Cerebellar cortex (tissue), 1 donor: ENCODE data around the gene RNF115.

Experiments used
- DNase-seq: peaks from one replicate; pipeline ENCODE4 v3.0.0-alpha.2; 2015; ENCODE audit warnings: low spot score

Gene RNF115

GRCh38 chr1:145701306-145701862 lies 122.5 kb downstream of the RNF115 start:
- DNase-seq: no peak

DNA sequence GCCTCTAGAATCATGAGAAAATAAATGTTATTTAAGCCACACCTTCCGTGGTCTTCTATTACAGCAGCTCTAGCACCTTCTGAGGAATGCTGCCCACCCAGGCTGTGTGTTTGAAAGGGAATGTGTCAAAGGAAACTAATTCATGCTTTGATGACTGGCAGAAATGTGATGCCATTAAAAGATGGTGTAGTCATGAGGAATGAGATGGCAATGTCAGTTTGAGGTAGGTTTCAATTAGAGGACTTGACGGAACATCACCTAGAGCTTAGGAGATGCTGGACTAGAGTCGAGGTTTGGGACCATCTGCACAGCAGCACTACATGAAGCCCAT lies 127.3 kb downstream of the RNF115 start:
- DNase-seq: no peak

DNA sequence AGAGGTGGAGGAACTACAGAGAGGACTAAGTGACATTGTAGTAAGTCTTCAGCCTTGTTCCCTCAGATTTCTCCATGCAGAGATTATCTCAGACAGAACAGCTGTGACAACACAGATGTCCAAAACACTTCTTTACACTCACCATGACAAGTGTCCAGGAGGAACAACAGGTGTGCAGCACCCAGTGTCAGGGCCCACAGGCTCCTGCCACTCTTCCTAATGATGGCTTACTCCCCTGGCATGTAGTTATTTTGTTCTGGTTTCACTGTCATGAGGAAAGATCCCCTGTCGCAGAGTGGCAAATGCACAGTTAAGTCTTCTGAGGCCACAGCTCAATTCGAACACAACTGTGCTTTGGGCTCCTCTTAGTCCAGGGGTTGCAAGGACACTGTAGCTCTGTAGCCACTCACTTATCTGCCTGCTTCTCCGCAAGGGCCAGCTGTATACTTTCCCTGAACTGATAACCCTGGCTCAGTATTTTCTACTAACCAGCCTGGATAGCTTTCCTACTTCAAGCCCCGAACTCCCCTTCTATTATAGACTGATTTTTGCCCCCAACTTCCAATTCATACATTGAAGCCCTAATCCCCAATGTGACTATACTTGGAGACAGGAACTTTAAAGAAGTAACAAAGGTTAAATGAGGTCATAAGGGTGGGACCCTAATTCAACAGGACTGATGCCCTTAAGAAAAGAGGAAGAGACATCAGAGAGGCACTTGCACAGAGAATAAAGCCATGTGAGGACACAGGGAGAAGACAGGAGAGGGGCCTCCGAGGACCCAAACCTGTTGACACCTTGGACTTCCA lies 127.9 kb downstream of the RNF115 start:
- no peak for DNase-seq

DNA sequence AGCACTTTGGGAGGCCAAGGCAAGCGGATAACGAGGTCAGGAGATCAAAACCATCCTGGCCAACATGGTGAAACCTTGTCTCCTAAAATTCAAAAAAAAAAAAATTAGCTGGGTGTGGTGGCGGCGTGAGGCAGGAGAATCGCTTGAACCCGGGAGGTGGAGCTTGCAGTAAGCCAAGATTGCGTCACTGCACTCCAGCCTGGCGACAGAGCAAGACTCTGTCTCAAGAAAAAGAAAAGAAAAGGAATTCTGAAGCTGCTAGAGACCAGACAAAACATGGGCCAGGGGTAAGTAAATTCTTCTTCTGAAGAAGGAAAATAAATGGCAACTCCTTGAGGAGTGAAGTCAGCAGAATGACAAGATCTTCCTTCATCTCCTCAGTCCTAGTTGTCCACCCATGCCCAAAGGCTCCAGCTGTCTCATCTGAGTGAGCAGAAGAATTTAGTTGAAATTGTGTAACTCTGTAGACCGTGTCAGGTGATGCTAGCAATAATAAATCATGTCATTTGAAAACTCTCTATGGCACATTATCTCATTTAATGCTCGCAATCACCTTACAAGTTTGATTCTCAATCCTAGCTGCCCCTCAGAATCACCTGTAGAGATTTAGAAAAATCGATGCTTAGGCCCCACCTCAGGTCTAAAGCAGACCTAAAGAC lies 131.0 kb downstream of the RNF115 start:
- no peak for DNase-seq

DNA sequence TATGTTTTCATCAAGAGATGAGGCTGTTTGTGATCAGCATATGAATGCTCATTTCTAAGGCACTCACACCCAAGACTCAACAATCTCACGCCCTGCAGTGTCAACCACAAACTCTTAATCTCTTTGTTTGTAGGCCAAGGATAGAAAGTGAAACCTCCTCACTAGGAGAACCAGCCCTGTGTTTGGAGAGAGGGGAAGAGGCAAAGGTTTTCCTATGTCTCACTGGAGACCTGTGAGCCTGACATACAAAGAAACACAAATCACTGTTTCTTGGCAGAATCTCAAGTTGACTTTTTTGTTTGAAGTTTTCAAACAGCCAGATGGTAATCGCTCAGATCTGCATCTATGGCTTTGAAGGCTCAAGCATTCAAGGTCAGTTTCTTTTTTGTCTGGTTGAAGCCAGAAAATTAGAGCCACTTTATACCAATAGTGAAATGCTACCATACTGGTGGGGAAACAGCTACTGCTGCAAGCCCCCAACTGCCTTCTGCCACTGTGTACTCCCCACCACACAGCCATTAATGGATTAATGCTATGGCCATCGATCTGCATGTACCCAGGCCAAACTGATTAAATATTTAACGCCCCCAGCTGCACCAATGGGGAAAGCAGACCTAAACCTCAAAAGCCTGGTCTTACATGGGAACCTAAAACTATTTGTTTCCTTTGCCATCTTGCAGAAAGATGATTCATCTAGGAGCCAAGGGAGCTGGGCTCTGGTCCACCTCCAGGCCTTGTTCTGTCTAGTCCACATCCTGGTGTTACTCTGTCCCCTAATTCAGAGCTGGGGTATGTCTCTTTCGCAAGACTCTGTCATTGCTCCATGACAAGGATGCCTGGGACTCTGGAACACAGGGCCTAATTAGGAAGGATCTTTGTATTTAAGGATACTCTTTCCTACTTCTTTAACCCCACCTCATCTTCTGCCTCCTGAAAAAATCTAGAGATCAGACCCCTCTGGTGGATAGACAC lies 133.0 kb downstream of the RNF115 start:
- DNase-seq: no peak

DNA sequence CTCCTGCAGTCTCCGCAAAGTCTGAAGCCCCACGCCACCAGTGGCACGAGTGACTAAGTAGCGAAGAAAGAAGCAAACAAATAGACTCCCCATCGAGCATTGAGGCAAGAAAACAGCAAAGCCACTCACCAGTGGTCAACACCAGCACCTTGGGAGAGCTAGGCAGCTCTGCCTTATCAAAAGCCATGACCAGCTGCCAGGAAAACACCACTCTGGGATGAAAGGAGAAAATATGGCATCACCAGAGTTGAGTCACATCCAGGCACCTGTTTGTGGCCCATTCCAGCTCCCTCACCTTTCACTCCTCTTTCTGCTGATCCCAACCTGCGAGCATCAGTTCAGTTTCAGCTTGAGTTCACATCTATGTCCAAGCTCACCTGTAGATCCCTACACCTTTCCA lies 134.0 kb downstream of the RNF115 start:
- DNase-seq: no peak

- no peak for DNase-seq
Measured at GRCh38 chr1:145688924-145689323, 135.0 kb downstream of the RNF115 start.
